Measurements from ENCODE around the gene CTU2. TPM values are rescaled to one million over a fixed set of nuclear protein-coding genes. Genes with fewer than 3 reads are reported as not detected.

Gene CTU2
- total and polyA plus RNA-seq, 2 experiments from 2014 or later = 5.9 to 19.5 TPM

GRCh38 chr16:88705801-88706228 is 488 bp upstream of the CTU2 start:
- Histone ChIP-seq H3K36me3 (replicated peaks; ENCODE audit: insufficient read depth, low read depth) (no peaks in the 10 kb centered on the region), H3K4me3 (peak overlapping the region; percentile 74), H3K9me2 (replicated peaks; ENCODE audit: insufficient read depth) (no peaks in the 10 kb centered on the region), H3K27ac (no peak overlapping the region), H3K79me2 (peaks cover 35% of the 10 kb centered on the region), H3K4me1 (ENCODE audit: insufficient read depth) (peaks cover 7% of the 10 kb centered on the region), H3K9me3 (ENCODE audit: low read depth) (no peaks in the 10 kb centered on the region), H3K27me3 (no peaks in the 10 kb centered on the region), H3K4me2 (peak overlapping the region; percentile 94), H2AFZ (no peak overlapping the region), H4K20me1 (ENCODE audit: insufficient read depth, poor library complexity, severe bottlenecking) (no peaks in the 10 kb centered on the region)
- peak; percentile 50 for DNase-seq (ENCODE audit: low spot score)
- WGBS (ENCODE audit: low lambda C conversion rate, missing lambda C conversion rate) = 4% methylated on average over 18 of the region's 57 CpGs
- no peak for TF ChIP-seq EZH2phosphoT487 (IDR thresholded peaks at IDR 0.05; ENCODE audit: low read depth, severe bottlenecking, unreplicated experiment)
- no peak for TF ChIP-seq EZH2 (IDR thresholded peaks at IDR 0.05; ENCODE audit: borderline replicate concordance)

GRCh38 chr16:88706965-88707826 is 893 bp downstream of the CTU2 start:
- Histone ChIP-seq H3K9me2 (replicated peaks; ENCODE audit: insufficient read depth) (no peaks in the 10 kb centered on the region), H3K9me3 (ENCODE audit: low read depth) (no peaks in the 10 kb centered on the region), H3K79me2 (peaks cover 35% of the 10 kb centered on the region), H3K27ac (peak overlapping the region; percentile 60), H3K4me3 (peak overlapping the region; percentile 99), H3K36me3 (replicated peaks; ENCODE audit: insufficient read depth, low read depth) (no peaks in the 10 kb centered on the region), H3K4me1 (ENCODE audit: insufficient read depth) (peaks cover 7% of the 10 kb centered on the region), H2AFZ (peak overlapping the region; percentile 92), H4K20me1 (ENCODE audit: insufficient read depth, poor library complexity, severe bottlenecking) (no peaks in the 10 kb centered on the region), H3K4me2 (peak overlapping the region; percentile 97), H3K27me3 (no peaks in the 10 kb centered on the region)
- 59% methylated on average over 17 of the region's 17 CpGs for WGBS (ENCODE audit: low lambda C conversion rate, missing lambda C conversion rate)
- TF ChIP-seq EZH2phosphoT487 (IDR thresholded peaks at IDR 0.05; ENCODE audit: low read depth, severe bottlenecking, unreplicated experiment) (no peak), EZH2 (IDR thresholded peaks at IDR 0.05; ENCODE audit: borderline replicate concordance) (no peak), CTCF (IDR thresholded peaks at IDR 0.05; ENCODE audit: poor library complexity) (no peak)
- DNase-seq (ENCODE audit: low spot score) = no peak

- no peaks in the 10 kb centered on the region for H4K20me1 ChIP-seq (ENCODE audit: insufficient read depth, poor library complexity, severe bottlenecking)
- H3K36me3 ChIP-seq (replicated peaks; ENCODE audit: insufficient read depth, low read depth) = no peaks in the 10 kb centered on the region
- TF ChIP-seq CTCF (IDR thresholded peaks at IDR 0.05; ENCODE audit: poor library complexity) (no peak), EZH2phosphoT487 (IDR thresholded peaks at IDR 0.05; ENCODE audit: low read depth, severe bottlenecking, unreplicated experiment) (no peak), EZH2 (IDR thresholded peaks at IDR 0.05; ENCODE audit: borderline replicate concordance) (no peak)
- peaks cover 4% of the 10 kb centered on the region for H3K4me1 ChIP-seq (ENCODE audit: insufficient read depth)
- peaks cover 22% of the 10 kb centered on the region for H3K79me2 ChIP-seq
- H3K27ac ChIP-seq = no peak overlapping the region
- H3K27me3 ChIP-seq = no peaks in the 10 kb centered on the region
- DNase-seq (ENCODE audit: low spot score) = no peak
- H3K4me2 ChIP-seq = no peak overlapping the region
- no peak overlapping the region for H3K4me3 ChIP-seq
- H3K9me2 ChIP-seq (replicated peaks; ENCODE audit: insufficient read depth) = no peaks in the 10 kb centered on the region
- no peak overlapping the region for H2AFZ ChIP-seq
- WGBS (ENCODE audit: low lambda C conversion rate, missing lambda C conversion rate) = 86% methylated on average over 8 of the region's 16 CpGs
- H3K9me3 ChIP-seq (ENCODE audit: low read depth) = no peaks in the 10 kb centered on the region
These were observed 4.3 kb downstream of the CTU2 start for GRCh38 chr16:88710556-88710955.

- no peaks in the 10 kb centered on the region for H3K9me2 ChIP-seq (replicated peaks; ENCODE audit: insufficient read depth)
- H4K20me1 ChIP-seq (ENCODE audit: insufficient read depth, poor library complexity, severe bottlenecking) = no peaks in the 10 kb centered on the region
- H3K36me3 ChIP-seq (replicated peaks; ENCODE audit: insufficient read depth, low read depth) = no peaks in the 10 kb centered on the region
- H3K79me2 ChIP-seq = peaks cover 17% of the 10 kb centered on the region
- WGBS (ENCODE audit: low lambda C conversion rate, missing lambda C conversion rate) = 91% methylated on average over 17 of the region's 18 CpGs
- no peak for DNase-seq (ENCODE audit: low spot score)
- H2AFZ ChIP-seq = no peak overlapping the region
- H3K4me1 ChIP-seq (ENCODE audit: insufficient read depth) = peaks cover 4% of the 10 kb centered on the region
- H3K4me3 ChIP-seq = no peak overlapping the region
- no peak overlapping the region for H3K27ac ChIP-seq
- H3K27me3 ChIP-seq = no peaks in the 10 kb centered on the region
- no peak for TF ChIP-seq EZH2phosphoT487 (IDR thresholded peaks at IDR 0.05; ENCODE audit: low read depth, severe bottlenecking, unreplicated experiment)
- no peak for TF ChIP-seq CTCF (IDR thresholded peaks at IDR 0.05; ENCODE audit: poor library complexity)
- no peak for TF ChIP-seq EZH2 (IDR thresholded peaks at IDR 0.05; ENCODE audit: borderline replicate concordance)
- H3K9me3 ChIP-seq (ENCODE audit: low read depth) = no peaks in the 10 kb centered on the region
- H3K4me2 ChIP-seq = no peak overlapping the region
These were observed 5.5 kb downstream of the CTU2 start for GRCh38 chr16:88711750-88712340.

Data from hepatocyte (in vitro differentiated cells).